Measurements from ENCODE around the gene EIF4E1B. TPM values are rescaled to one million over a fixed set of nuclear protein-coding genes. Genes with fewer than 3 reads are reported as not detected.
A peak's percentile ranks its signal among the peaks of the same experiment; 100 is the strongest.

The EIF4E1B gene
- total and polyA plus RNA-seq, 2 experiments from 2014 or later, result 0.17 TPM; not detected in 1

- ATAC-seq, result no peak
- H3K9me3 Mint-ChIP-seq, result no peaks in the 10 kb centered on the region
- H3K4me3 Mint-ChIP-seq, result no peak overlapping the region; the same call in 2 of the 3 replicates
- Histone ChIP-seq H2AFZ (no peak overlapping the region), H3K27me3 (ENCODE audit: insufficient read depth) (peaks cover 5% of the 10 kb centered on the region), H4K20me1 (replicated peaks; ENCODE audit: insufficient read depth) (0 out of 2 replicates have a peak, but pooled peaks cover 10% of the 10 kb centered on the region), H3K4me3 (no peak overlapping the region), H3K79me2 (replicated peaks; ENCODE audit: insufficient read depth) (no peaks in the 10 kb centered on the region), H3K27ac (ENCODE audit: low read depth) (no peak overlapping the region), H3K36me3 (ENCODE audit: insufficient read depth) (no peaks in the 10 kb centered on the region), H3K4me2 (0 out of 2 replicates have a peak overlapping the region, but pooled peaks have one; percentile 33), H3K4me1 (ENCODE audit: insufficient read depth) (peaks cover 7% of the 10 kb centered on the region; the same call in 1 of the 2 replicates), H3K9me2 (ENCODE audit: insufficient read depth) (no peaks in the 10 kb centered on the region), H3F3A (replicated peaks; ENCODE audit: low read depth) (0 out of 2 replicates have a peak, but pooled peaks cover 11% of the 10 kb centered on the region)
- TF ChIP-seq CREB1 (CRISPR knock-in tag; IDR thresholded peaks at IDR 0.05; ENCODE audit: low read depth) (no peak), STAT1 (IDR thresholded peaks at IDR 0.05; ENCODE audit: unreplicated experiment) (no peak)
- TF ChIP-seq, protein P1, sequence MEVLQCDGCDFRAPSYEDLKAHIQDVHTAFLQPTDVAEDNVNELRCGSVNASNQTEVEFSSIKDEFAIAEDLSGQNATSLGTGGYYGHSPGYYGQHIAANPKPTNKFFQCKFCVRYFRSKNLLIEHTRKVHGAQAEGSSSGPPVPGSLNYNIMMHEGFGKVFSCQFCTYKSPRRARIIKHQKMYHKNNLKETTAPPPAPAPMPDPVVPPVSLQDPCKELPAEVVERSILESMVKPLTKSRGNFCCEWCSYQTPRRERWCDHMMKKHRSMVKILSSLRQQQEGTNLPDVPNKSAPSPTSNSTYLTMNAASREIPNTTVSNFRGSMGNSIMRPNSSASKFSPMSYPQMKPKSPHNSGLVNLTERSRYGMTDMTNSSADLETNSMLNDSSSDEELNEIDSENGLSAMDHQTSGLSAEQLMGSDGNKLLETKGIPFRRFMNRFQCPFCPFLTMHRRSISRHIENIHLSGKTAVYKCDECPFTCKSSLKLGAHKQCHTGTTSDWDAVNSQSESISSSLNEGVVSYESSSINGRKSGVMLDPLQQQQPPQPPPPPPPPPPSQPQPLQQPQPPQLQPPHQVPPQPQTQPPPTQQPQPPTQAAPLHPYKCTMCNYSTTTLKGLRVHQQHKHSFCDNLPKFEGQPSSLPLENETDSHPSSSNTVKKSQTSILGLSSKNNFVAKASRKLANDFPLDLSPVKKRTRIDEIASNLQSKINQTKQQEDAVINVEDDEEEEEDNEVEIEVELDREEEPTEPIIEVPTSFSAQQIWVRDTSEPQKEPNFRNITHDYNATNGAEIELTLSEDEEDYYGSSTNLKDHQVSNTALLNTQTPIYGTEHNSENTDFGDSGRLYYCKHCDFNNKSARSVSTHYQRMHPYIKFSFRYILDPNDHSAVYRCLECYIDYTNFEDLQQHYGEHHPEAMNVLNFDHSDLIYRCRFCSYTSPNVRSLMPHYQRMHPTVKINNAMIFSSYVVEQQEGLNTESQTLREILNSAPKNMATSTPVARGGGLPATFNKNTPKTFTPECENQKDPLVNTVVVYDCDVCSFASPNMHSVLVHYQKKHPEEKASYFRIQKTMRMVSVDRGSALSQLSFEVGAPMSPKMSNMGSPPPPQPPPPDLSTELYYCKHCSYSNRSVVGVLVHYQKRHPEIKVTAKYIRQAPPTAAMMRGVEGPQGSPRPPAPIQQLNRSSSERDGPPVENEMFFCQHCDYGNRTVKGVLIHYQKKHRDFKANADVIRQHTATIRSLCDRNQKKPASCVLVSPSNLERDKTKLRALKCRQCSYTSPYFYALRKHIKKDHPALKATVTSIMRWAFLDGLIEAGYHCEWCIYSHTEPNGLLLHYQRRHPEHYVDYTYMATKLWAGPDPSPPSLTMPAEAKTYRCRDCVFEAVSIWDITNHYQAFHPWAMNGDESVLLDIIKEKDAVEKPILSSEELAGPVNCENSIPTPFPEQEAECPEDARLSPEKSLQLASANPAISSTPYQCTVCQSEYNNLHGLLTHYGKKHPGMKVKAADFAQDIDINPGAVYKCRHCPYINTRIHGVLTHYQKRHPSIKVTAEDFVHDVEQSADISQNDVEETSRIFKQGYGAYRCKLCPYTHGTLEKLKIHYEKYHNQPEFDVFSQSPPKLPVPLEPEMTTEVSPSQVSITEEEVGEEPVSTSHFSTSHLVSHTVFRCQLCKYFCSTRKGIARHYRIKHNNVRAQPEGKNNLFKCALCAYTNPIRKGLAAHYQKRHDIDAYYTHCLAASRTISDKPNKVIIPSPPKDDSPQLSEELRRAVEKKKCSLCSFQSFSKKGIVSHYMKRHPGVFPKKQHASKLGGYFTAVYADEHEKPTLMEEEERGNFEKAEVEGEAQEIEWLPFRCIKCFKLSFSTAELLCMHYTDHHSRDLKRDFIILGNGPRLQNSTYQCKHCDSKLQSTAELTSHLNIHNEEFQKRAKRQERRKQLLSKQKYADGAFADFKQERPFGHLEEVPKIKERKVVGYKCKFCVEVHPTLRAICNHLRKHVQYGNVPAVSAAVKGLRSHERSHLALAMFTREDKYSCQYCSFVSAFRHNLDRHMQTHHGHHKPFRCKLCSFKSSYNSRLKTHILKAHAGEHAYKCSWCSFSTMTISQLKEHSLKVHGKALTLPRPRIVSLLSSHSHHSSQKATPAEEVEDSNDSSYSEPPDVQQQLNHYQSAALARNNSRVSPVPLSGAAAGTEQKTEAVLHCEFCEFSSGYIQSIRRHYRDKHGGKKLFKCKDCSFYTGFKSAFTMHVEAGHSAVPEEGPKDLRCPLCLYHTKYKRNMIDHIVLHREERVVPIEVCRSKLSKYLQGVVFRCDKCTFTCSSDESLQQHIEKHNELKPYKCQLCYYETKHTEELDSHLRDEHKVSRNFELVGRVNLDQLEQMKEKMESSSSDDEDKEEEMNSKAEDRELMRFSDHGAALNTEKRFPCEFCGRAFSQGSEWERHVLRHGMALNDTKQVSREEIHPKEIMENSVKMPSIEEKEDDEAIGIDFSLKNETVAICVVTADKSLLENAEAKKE (CRISPR knock-in tag; IDR thresholded peaks at IDR 0.05), result no peak
- no peak for DNase-seq (ENCODE audit: low spot score)
- H3K27me3 Mint-ChIP-seq (ENCODE audit: insufficient read depth, low read depth, poor library complexity), result peaks cover 21% of the 10 kb centered on the region
- H3K36me3 Mint-ChIP-seq (ENCODE audit: low read depth), result no peaks in the 10 kb centered on the region
- H3K27ac Mint-ChIP-seq, result no peak overlapping the region
- H3K4me1 Mint-ChIP-seq, result peaks cover 25% of the 10 kb centered on the region
Observed at GRCh38 chr5:176612008-176612407, 18.5 kb upstream of the EIF4E1B start.

GRCh38 chr5:176612855-176613254 lies 17.6 kb upstream of the EIF4E1B start:
- DNase-seq (ENCODE audit: low spot score), result peak; percentile 60
- H3F3A ChIP-seq (replicated peaks; ENCODE audit: low read depth), result 0 out of 2 replicates have a peak, but pooled peaks cover 11% of the 10 kb centered on the region
- H3K27ac ChIP-seq (ENCODE audit: low read depth), result no peak overlapping the region
- H3K36me3 ChIP-seq (ENCODE audit: insufficient read depth), result no peaks in the 10 kb centered on the region
- H3K9me2 ChIP-seq (ENCODE audit: insufficient read depth), result no peaks in the 10 kb centered on the region
- H3K27me3 ChIP-seq (ENCODE audit: insufficient read depth), result peaks cover 10% of the 10 kb centered on the region
- Mint-ChIP-seq H3K4me1 (peaks cover 25% of the 10 kb centered on the region), H3K27ac (no peak overlapping the region), H3K36me3 (ENCODE audit: low read depth) (no peaks in the 10 kb centered on the region), H3K27me3 (ENCODE audit: insufficient read depth, low read depth, poor library complexity) (peaks cover 27% of the 10 kb centered on the region), H3K4me3 (no peak overlapping the region; the same call in 2 of the 3 replicates), H3K9me3 (no peaks in the 10 kb centered on the region)
- 0 out of 2 replicates have a peak overlapping the region, but pooled peaks have one; percentile 33 for H3K4me2 ChIP-seq
- ATAC-seq, result peak; percentile 4; the same call in 1 of the 3 replicates
- 0 out of 2 replicates have a peak, but pooled peaks cover 10% of the 10 kb centered on the region for H4K20me1 ChIP-seq (replicated peaks; ENCODE audit: insufficient read depth)
- H2AFZ ChIP-seq, result no peak overlapping the region
- peaks cover 7% of the 10 kb centered on the region; the same call in 1 of the 2 replicates for H3K4me1 ChIP-seq (ENCODE audit: insufficient read depth)
- no peaks in the 10 kb centered on the region for H3K79me2 ChIP-seq (replicated peaks; ENCODE audit: insufficient read depth)
- no peak overlapping the region for H3K4me3 ChIP-seq
- TF ChIP-seq STAT1 (IDR thresholded peaks at IDR 0.05; ENCODE audit: unreplicated experiment) (no peak), EZH2 (IDR thresholded peaks at IDR 0.05; ENCODE audit: low read depth, unreplicated experiment) (no peak), REST (IDR thresholded peaks at IDR 0.05; ENCODE audit: unreplicated experiment) (no peak), CREB1 (CRISPR knock-in tag; IDR thresholded peaks at IDR 0.05; ENCODE audit: low read depth) (no peak), ZNF331 (CRISPR knock-in tag; IDR thresholded peaks at IDR 0.05; ENCODE audit: low read depth) (no peak), CTCF (conservative IDR thresholded peaks at IDR 0.05; ENCODE audit: low read depth in 2 of 2) (no peak), ZNF114 (CRISPR knock-in tag; IDR thresholded peaks at IDR 0.05) (no peak), EZH2phosphoT487 (IDR thresholded peaks at IDR 0.05; ENCODE audit: unreplicated experiment) (no peak), NANOG (IDR thresholded peaks at IDR 0.05; ENCODE audit: borderline replicate concordance) (no peak)
